Left renal pelvis (tissue), 4 donors: ENCODE results near the gene MED1. TPM values are rescaled to one million over a fixed set of nuclear protein-coding genes. Genes with fewer than 3 reads are reported as not detected.

Source experiments
- DNase-seq, 4 donors: peaks; one replicate each; pipeline ENCODE4 v3.0.0-alpha.2; 2013; ENCODE audit warnings: low read depth in 4 of 4, low spot score in 3 of 4
- polyA plus RNA-seq, 4 donors: library from polyadenylated mRNA; unstranded; fragments of 120-200 nt; gene quantifications; one replicate each; pipeline ENCODE4 v1.2.1, GENCODE V29; 2013; ENCODE audit not compliant: insufficient read length in 4 of 4

The MED1 gene
- polyA plus RNA-seq, 4 donors, result 48.9 to 58.7 (median 52.4) TPM

DNA sequence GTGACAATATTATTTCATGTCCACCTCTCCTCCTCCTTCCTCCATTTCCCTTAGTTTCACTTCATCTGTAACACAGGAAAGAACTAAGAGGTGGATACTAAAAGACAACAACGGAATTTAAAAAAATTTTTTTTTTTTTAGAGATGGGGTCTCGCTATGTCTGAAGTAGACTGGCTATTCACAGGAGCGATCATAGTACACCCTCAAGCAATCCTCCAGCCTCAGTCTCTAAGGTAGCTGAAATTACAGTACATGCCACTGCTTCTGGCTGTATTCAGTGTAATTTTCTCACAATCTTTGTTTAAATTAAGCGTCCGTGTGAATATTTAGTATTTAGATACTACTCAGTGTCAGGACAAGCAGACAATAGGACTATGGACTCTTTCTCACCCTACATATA lies 85.2 kb downstream of the MED1 start:
- no peak for DNase-seq

DNA sequence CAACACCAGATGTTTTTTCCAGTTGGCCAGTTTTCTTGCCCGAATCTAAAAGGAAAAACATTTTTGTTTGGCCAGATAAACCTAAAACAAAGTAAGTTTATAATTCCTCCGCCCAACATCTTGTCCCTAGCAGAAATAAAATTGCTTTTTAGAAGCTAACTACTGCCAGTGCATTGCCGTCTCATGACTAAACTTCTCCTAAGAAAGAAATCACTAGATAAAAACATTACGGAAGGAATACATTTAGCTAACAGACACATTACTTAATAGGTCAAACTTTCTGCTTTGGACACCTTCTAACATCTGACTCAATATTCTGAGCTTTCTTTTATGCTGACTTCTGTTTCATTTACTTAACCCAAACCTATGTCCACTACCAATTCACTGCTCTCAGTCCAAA lies 85.8 kb downstream of the MED1 start:
- DNase-seq, result no peak

DNA sequence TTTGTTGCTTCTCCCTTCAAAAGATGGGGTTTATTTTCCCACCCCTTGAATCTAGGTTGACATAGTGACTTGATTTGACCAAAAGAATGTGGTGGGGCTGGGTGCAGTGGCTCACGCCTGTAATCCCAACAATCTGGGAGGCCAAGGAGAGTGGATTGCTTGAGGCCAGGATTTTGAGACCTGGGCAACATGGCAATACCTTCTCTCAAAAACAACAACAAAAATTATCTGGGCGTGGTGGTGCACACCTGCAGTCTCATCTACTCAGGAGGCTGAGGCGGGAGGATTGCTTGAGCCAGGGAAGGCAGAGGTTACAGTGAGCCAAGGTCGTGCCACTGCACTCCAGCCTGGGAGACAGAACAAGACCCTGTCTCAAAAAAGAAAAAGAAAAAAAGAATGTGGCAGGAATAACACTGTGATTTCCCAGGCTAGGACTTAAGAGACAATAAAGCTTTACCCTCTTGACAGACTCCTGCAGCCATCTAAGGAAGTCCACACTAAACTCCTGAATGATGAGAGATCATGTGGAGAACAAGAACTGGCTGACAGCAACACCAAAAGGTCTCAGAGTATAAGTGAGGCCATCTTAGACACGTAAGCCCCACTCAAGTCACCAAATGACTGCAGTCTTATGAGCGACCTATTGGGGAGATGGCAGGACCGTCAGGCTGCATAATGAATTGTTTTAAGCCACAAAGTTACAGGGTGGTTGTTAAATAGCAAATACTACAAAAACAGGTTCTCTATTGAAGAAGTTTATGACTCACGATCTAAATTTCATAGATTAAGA lies 86.6 kb downstream of the MED1 start:
- DNase-seq, result no peak

DNA sequence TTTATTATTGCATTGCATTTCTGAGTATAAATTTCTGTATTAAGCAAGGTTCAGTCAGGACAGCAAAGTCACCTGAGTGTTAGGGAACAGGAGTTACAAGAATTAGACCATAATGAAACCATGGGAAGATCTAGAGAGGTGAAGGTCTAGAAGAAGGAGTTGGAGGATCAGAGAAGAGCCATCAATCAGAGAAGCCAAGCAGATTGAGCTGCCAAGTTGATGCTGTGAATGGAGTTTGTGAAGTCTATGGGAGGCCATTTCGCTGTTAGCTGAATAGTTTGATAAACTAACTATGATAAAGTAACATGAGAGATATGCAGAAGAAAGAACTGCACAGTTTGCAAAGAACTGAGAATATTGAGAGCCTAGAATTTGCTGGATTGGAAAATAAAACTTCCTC lies 90.0 kb downstream of the MED1 start:
- no peak for DNase-seq

DNA sequence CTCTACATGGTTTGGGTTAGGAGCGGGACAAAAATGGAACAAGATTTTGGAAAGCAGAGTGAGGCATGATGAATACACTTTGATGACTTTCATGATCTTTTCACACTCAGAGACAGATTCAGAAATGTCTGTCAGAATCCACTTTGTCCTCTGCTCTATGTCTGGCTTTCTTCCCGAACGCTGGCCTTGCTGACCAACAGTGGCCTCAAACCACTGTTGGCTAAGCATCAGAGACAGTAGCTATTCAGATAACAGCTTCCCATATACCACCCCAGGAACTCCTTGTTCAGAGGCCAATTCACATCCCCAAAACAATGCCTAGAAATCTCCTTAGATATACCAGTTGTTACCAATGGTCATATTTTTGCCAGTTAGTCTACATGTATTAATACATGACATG lies 90.5 kb downstream of the MED1 start:
- DNase-seq, result no peak

DNA sequence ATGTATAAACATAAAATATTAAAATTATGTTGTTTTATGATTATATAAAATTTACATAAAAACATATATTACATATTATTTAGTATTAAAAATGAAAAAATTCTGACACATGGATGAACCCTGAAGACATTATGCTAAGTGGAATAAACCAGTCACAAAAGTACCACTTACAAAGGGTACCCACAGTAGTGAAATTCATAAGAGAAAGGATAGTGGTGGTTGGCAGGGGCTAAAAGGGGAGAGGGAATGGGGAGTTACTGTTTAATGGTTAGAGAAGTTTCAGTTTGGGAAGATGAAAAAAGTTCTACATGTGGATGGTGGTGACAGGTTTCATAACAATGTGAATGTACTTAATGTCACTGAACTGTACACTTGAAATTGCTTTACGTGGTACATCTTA lies 91.1 kb downstream of the MED1 start:
- DNase-seq, result no peak

DNA sequence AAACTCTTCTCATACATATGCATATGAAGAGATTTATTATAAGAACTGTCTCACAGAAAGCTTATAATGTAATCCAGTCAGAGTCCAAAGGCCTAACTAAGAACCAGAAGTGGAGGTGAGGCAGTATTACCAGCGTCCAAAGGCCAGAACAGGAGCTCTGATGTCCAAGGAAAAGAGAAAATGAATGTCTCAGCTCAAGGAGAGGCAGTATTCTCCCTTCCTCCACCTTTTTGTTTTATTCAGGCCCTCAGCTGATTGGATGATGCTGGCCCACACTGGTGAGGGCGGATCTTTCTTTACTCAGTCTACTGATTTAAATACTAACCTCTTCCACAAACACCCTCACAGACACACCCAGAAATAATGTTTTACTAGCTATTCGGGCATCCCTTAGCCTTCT lies 93.1 kb downstream of the MED1 start:
- DNase-seq, result no peak

DNA sequence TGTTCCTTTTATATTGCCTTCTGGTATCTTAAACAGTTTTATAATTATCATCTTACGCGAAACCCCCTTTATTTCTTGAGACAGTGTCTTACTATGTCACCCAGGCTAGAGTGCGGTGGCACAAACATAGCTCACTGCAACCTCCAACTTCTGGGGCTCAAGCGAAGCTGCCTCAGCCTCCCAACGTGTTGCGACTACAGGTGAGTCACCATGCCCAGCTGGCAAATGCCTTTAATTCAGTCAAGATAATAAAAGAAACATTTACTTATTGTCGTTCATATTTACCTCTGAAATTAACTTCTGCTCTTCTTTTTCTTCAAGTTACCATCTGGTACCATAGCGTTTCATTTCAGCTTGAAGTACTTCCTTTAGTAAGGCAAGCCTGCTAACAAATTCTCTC lies 93.6 kb downstream of the MED1 start:
- DNase-seq, result no peak

Other genes starting within 250 kb of the MED1 start
- gene STAC2, start 225.3 kb downstream of the MED1 start, polyA plus RNA-seq, result 1 to 10 TPM; 1.8 to 6.2 (median 3.3) TPM
- gene FBXL20, start 49.6 kb downstream of the MED1 start, polyA plus RNA-seq, result 10 to 100 TPM; 12.9 to 14.3 (median 13.6) TPM
- 10 to 100 TPM; 43.2 to 58.5 (median 53.2) TPM for gene CDK12, start 10.2 kb upstream of the MED1 start, polyA plus RNA-seq
- gene NEUROD2, start 156.7 kb upstream of the MED1 start, polyA plus RNA-seq, result under 1 TPM in 3 of 4 donors, not detected in 1; 0.03 to 0.12 (median 0.07) TPM
- gene PPP1R1B, start 175.7 kb upstream of the MED1 start, polyA plus RNA-seq, result 10 to 100 TPM; 12.2 to 46.4 (median 20.3) TPM
- gene STARD3, start 185.9 kb upstream of the MED1 start, polyA plus RNA-seq, result 10 to 100 TPM; 41.7 to 58.7 (median 49.5) TPM
- gene TCAP, start 214.1 kb upstream of the MED1 start, polyA plus RNA-seq, result 1 to 10 TPM in 3 of 4 donors, under 1 TPM in 1; 0.96 to 2.9 (median 1.8) TPM
- gene PNMT, start 217.2 kb upstream of the MED1 start, polyA plus RNA-seq, result 1 to 10 TPM in 3 of 4 donors, under 1 TPM in 1; 0.22 to 4.5 (median 1.8) TPM
- gene PGAP3, start 236.8 kb upstream of the MED1 start, polyA plus RNA-seq, result 10 to 100 TPM; 26.5 to 45.9 (median 33.8) TPM
- 100 to 1,000 TPM; 103 to 205 (median 178) TPM for gene ERBB2, start 248.8 kb upstream of the MED1 start, polyA plus RNA-seq